Testis (tissue), 3 donors: ENCODE data around the gene BOD1L1. TPM values are rescaled to one million over a fixed set of nuclear protein-coding genes. Genes with fewer than 3 reads are reported as not detected.

ENCODE experiments used
- DNase-seq: peaks from one replicate; pipeline ENCODE4 v3.0.0-alpha.2; 2019
- H3K27ac ChIP-seq, 2 donors: fragments of 200-600 bp; sonication (generic); one replicate each; pipeline ENCODE4 v1.5.1; 2019
- H3K27me3 ChIP-seq: fragments of 200-600 bp; sonication (generic); one replicate; pipeline ENCODE4 v1.5.1; 2019
- H3K36me3 ChIP-seq: fragments of 200-600 bp; sonication (generic); one replicate; pipeline ENCODE4 v1.5.1; 2017; ENCODE audit warnings: low read depth; ENCODE audit errors: missing control alignments
- H3K4me1 ChIP-seq: fragments of 200-600 bp; sonication (generic); one replicate; pipeline ENCODE4 v1.5.1; 2019
- H3K4me3 ChIP-seq, 2 donors: fragments of 200-600 bp; sonication (generic); one replicate each; pipeline ENCODE4 v1.5.1; 2017 to 2019
- H3K9me3 ChIP-seq: fragments of 200-600 bp; sonication (generic); one replicate; pipeline ENCODE4 v1.5.1; 2017
- POLR2A ChIP-seq: fragments of 450-650 bp; IDR thresholded peaks from one replicate; pipeline ENCODE4 v1.6.1; 2017; ENCODE audit warnings: antibody characterized with exemption, mild to moderate bottlenecking, moderate library complexity
- WGBS, 2 donors: methylation state at CpG; one replicate each; pipeline ENCODE4 v1.1.5; 2018; 5-methylcytosine and 5-hydroxymethylcytosine counted together
- intact Hi-C: fragments of 100-400 bp; cut with DNase I; formaldehyde crosslinking; loops from one replicate; pipeline ENCODE4 v1.15.1; 2023; ENCODE audit warnings: low total_unique reads
- polyA plus RNA-seq: library from polyadenylated mRNA; stranded (reverse); fragments of 350-450 nt; fragmentation: Illumina TruSeq; extraction: RNeasy Lipid Tissue Mini Kit (QIAGEN cat#74804); gene quantifications from one replicate; pipeline ENCODE4 v1.2.3, GENCODE V29; 2014; ENCODE audit warnings: low read depth, low replicate concordance; ENCODE audit not compliant: insufficient read depth
- total RNA-seq, 2 donors: library from RNA; depleted of rRNA; stranded (reverse); fragments of >200 nt; gene quantifications; one replicate each; pipeline ENCODE4 v1.2.3, GENCODE V29; 2016
- TF ChIP-seq, protein P1 (sequence below), 3 experiments: fragments of 450-650 bp in 2 of 3; fragments of 200-600 bp in 1 of 3; sonication (generic) in 1 of 3; IDR thresholded peaks; one replicate each; pipeline ENCODE4 v1.5.1; 2016 to 2019; ENCODE audit warnings: antibody characterized with exemption in 3 of 3, mild to moderate bottlenecking in 2 of 3, moderate library complexity in 1 of 3

The BOD1L1 gene
- total and polyA plus RNA-seq, 3 donors from 2014 or later, result 14.7 to 108 (median 98.1) TPM

DNA sequence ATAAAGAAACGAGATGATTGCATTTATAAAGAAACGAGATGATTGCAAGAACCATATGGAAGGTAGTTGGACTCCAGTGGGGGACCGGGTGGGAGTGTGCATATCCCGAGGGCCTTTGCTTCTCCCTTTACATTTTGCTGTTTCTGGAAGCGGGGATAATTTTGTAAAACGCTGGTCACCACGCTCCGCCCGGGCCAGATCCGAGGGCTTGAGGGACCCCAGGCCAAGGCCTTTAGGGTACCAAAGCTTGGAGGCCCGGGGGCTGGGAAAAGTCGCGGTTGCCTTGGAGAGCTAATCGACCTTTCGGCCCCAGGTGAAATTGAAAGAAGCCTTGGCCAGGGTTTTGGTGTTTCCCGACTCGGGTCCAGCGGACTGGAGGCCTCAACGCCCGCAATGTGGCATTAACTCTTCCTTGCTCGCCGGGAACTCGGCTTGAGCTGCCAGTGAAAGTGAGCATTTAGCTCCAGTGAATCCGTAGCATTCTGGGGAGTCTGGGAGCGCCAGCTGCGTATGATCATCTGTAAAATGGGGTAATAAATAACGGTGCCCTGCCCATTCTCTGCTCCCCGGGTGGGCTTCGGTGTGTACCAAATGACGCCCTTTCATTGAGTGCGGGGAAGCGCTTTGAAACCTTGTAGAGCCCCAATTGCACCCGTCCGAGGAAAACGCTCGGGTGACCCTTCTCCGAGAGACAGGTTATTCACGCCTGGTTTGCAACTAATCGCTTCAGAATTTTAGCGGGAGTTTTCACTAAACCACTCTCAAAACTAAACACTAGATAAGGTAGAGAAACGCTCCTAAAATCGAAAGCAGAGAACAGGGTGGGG lies 87.7 kb downstream of the BOD1L1 start:
- 7 to 9% methylated on average over 29 to 42 of the region's 42 CpGs for WGBS, 2 donors
- Histone ChIP-seq H3K36me3 (no peaks in the 10 kb centered on the region), H3K4me3 (no peak overlapping the region), H3K27me3 (peaks cover 3% of the 10 kb centered on the region), H3K27ac (no peak overlapping the region), H3K9me3 (no peaks in the 10 kb centered on the region), H3K4me1 (peaks cover 5% of the 10 kb centered on the region)
- intact Hi-C loops, result no loop called here
- no peak for TF ChIP-seq POLR2A
- TF ChIP-seq, protein P1, sequence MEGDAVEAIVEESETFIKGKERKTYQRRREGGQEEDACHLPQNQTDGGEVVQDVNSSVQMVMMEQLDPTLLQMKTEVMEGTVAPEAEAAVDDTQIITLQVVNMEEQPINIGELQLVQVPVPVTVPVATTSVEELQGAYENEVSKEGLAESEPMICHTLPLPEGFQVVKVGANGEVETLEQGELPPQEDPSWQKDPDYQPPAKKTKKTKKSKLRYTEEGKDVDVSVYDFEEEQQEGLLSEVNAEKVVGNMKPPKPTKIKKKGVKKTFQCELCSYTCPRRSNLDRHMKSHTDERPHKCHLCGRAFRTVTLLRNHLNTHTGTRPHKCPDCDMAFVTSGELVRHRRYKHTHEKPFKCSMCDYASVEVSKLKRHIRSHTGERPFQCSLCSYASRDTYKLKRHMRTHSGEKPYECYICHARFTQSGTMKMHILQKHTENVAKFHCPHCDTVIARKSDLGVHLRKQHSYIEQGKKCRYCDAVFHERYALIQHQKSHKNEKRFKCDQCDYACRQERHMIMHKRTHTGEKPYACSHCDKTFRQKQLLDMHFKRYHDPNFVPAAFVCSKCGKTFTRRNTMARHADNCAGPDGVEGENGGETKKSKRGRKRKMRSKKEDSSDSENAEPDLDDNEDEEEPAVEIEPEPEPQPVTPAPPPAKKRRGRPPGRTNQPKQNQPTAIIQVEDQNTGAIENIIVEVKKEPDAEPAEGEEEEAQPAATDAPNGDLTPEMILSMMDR (IDR thresholded peaks at IDR 0.05), result no peak
- no peak for DNase-seq

DNA sequence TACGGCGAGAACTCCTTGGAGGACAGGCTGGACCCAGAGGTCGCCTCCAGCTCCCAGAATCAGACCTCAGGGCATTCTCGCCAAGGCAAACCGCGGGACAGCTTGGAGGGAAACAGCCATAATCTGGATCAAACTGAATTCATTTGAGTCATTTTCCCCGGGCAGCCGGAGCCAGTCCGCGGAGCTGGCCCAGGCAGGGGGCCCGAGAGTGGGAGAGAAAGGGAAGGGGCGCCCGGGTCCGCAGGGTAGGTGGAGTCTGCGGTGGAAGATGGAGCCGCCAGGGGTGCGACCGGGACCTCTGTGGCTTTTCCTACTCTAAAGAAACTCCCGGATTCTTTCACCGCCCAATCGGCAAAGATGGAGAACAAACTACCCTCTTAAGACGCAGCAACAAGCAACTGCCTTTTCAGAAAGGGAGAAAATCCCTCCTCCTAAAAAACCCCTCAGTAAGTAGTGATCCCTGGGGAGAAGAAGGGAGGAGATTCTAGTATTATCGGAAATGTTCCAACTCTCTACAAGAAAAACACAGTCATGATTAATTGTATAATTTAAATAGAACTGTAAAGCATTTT lies 88.4 kb downstream of the BOD1L1 start:
- no peaks in the 10 kb centered on the region for H3K36me3 ChIP-seq
- no peak overlapping the region for H3K27ac ChIP-seq
- intact Hi-C loops, result no loop called here
- DNase-seq, result no peak
- 5 to 8% methylated on average over 23 of the region's 23 CpGs for WGBS, 2 donors
- H3K4me3 ChIP-seq, result no peak overlapping the region
- peaks cover 5% of the 10 kb centered on the region for H3K4me1 ChIP-seq
- no peaks in the 10 kb centered on the region for H3K9me3 ChIP-seq
- H3K27me3 ChIP-seq, result peaks cover 6% of the 10 kb centered on the region
- TF ChIP-seq, protein P1 (IDR thresholded peaks at IDR 0.05), result no peak
- TF ChIP-seq POLR2A, result no peak

DNA sequence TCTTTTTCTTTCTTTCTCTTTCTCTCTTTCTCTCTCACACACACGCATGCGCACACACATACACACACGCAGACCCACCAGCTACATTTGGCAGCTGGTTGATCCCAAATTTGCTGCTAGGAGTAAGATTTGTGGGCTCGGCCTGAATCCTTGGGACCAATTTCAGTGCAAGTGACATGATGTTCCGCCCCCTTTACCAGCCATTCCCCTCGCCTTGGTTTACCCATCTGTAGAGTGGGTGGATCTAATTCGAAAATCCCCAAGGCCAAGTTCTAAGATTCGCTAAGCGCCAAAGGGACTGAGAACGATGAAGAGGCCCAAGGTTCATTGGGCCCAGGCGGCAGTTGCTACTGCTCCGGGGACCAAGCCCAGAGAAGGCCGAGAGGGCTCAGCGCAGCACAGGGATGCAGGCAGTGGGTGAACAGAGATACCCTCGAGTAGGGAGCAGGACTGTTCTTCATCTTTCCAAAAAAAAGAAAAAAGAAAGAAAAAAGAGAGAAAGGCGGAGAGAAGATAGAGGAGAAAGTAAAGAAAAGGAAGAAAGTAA lies 89.0 kb downstream of the BOD1L1 start:
- peaks cover 6% of the 10 kb centered on the region for H3K27me3 ChIP-seq
- WGBS, 2 donors, result 13 to 14% methylated on average over 16 of the region's 16 CpGs
- H3K4me3 ChIP-seq, result no peak overlapping the region
- no peak overlapping the region for H3K27ac ChIP-seq
- H3K36me3 ChIP-seq, result no peaks in the 10 kb centered on the region
- no peak for DNase-seq
- H3K4me1 ChIP-seq, result peaks cover 5% of the 10 kb centered on the region
- intact Hi-C loops, result no loop called here
- TF ChIP-seq, protein P1 (IDR thresholded peaks at IDR 0.05), result no peak
- TF ChIP-seq POLR2A, result no peak
- H3K9me3 ChIP-seq, result no peaks in the 10 kb centered on the region

DNA sequence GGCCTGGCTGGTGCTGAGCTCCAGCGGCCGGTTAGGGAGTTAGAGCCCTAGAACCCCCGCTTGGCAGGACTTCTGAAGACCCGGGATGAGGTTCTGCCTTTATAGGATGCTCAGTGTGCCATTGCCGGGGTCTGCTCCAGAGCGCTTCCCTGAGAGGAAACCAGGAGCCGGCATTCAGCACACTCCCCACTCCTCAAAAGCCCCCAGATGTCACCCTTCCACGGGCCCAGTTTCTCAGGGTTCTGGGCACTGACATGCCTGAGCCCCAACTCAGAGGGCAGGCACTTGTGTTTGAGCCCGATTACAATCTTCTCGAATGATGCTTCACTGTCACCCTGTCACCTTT lies 89.7 kb downstream of the BOD1L1 start:
- 5 to 7% methylated on average over 6 to 10 of the region's 10 CpGs for WGBS, 2 donors
- intact Hi-C loops, result no loop called here
- DNase-seq, result no peak
- Histone ChIP-seq H3K27ac (no peak overlapping the region), H3K4me1 (peaks cover 5% of the 10 kb centered on the region), H3K36me3 (no peaks in the 10 kb centered on the region), H3K9me3 (no peaks in the 10 kb centered on the region), H3K4me3 (no peak overlapping the region), H3K27me3 (peaks cover 6% of the 10 kb centered on the region)
- TF ChIP-seq, protein P1 (IDR thresholded peaks at IDR 0.05), result no peak
- TF ChIP-seq POLR2A, result no peak
